ENCODE measurements around the gene IMPG1.

GRCh38 chr6:75952128-75952527 lies 120.3 kb downstream of the IMPG1 start:
- TF ChIP-seq CTCF (IDR thresholded peaks at IDR 0.05 in 8 of 11, conservative IDR thresholded peaks at IDR 0.05 in 3 of 11) (no peak), POLR2A (IDR thresholded peaks at IDR 0.05) (no peak), POLR2AphosphoS5 (IDR thresholded peaks at IDR 0.05) (no peak)
